ENCODE results near the gene PRDM12. TPM values are rescaled to one million over a fixed set of nuclear protein-coding genes. Genes with fewer than 3 reads are reported as not detected.

The PRDM12 gene
- total RNA-seq, 1 donor from 2014 or later = not detected

DNA sequence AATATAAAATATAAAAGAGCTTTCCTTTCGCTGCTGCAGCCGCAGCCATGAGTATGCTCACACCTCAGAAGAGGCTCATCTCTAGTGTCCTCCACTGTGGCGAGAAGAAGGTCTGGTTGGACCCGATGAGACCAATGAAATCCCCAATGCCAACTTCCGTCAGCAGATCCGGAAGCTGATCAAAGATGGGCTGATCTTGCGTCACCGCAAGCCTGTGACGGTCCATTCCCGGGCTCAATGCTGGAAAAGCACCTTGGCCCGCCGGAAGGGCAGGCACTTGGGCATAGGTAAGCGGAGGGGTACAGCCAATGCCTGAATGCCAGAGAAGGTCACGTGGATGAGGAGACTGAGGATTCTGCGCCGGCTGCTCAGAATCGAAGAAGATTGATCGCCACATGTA, 12.6 kb upstream of the PRDM12 start:
- no peaks in the 10 kb centered on the region for H3K4me1 Mint-ChIP-seq (ENCODE audit: low read depth)
- H3K36me3 Mint-ChIP-seq (ENCODE audit: insufficient read depth) = no peaks in the 10 kb centered on the region
- no peak overlapping the region for H3K4me3 Mint-ChIP-seq (ENCODE audit: low read depth)
- TF ChIP-seq, protein P1, sequence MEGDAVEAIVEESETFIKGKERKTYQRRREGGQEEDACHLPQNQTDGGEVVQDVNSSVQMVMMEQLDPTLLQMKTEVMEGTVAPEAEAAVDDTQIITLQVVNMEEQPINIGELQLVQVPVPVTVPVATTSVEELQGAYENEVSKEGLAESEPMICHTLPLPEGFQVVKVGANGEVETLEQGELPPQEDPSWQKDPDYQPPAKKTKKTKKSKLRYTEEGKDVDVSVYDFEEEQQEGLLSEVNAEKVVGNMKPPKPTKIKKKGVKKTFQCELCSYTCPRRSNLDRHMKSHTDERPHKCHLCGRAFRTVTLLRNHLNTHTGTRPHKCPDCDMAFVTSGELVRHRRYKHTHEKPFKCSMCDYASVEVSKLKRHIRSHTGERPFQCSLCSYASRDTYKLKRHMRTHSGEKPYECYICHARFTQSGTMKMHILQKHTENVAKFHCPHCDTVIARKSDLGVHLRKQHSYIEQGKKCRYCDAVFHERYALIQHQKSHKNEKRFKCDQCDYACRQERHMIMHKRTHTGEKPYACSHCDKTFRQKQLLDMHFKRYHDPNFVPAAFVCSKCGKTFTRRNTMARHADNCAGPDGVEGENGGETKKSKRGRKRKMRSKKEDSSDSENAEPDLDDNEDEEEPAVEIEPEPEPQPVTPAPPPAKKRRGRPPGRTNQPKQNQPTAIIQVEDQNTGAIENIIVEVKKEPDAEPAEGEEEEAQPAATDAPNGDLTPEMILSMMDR (IDR thresholded peaks at IDR 0.05; ENCODE audit: unreplicated experiment) = no peak
- peaks cover 51% of the 10 kb centered on the region for H3K27me3 Mint-ChIP-seq
- H3K27ac Mint-ChIP-seq = no peak overlapping the region
- no peaks in the 10 kb centered on the region for H3K9me3 Mint-ChIP-seq (ENCODE audit: low read depth)
- no peak for DNase-seq (ENCODE audit: low spot score, unreplicated experiment)

DNA sequence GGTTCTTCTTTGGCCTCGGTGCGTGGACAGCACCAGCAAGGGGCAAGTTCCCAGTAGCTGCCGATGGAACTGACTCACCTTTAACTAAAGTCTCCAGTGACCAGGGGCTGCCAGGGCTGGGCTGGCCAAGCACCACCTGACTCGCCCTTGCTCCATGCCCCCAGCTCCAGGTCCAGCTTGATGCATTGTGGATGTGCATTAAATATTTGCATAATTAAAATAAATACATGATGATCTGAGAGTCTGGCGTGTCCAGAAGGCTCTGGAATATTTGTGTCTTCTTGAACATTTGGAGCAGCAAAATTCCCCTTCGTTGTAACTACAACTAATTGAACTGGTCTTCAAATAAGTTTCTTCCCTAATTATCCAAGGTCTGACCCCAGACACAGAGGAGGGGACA, 9.5 kb upstream of the PRDM12 start:
- no peaks in the 10 kb centered on the region for H3K36me3 Mint-ChIP-seq (ENCODE audit: insufficient read depth)
- TF ChIP-seq, protein P1 (IDR thresholded peaks at IDR 0.05; ENCODE audit: unreplicated experiment) = no peak
- no peak overlapping the region for H3K4me3 Mint-ChIP-seq (ENCODE audit: low read depth)
- H3K9me3 Mint-ChIP-seq (ENCODE audit: low read depth) = no peaks in the 10 kb centered on the region
- H3K4me1 Mint-ChIP-seq (ENCODE audit: low read depth) = no peaks in the 10 kb centered on the region
- H3K27ac Mint-ChIP-seq = no peak overlapping the region
- H3K27me3 Mint-ChIP-seq = peaks cover 72% of the 10 kb centered on the region
- no peak for DNase-seq (ENCODE audit: low spot score, unreplicated experiment)

DNA sequence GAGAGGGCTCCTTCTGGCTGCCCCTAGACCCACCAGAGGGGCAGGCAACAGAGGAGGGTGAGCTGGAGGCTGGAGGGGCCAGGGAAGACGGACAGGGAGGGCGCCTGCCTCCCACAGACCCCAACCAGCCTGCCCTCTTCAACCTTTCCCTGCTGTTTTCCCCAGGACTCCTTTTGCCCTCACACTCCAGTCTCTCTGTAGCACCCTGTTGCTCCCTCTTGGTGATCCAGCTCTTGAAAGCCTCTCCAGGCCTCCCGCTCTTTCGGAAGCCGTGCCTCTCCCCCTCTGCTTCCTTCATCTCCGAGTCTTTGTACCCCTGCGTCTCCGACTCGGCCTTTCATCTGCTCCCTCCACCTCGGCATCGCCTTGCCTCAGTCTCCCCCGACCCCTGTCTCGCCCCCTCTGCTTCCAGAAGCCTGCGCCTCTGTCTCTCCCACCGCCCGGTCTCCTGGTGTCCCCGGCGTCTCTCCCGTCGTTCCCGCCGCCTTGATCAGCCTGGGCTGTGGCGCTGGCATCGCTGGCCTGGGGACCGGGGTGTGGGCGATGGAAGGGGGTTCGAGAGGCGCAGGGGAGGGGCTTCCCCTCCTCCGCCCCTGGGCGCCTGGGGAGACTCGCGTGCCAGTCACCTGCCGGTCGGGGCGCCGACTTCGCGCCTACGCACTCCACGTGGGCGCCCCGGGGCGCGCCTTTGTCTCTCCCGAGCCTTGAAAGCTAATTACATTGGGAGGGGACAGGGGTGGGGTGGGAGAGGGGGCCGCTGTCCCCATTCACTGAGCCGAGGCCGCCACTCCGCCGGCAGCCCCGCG, 5.3 kb upstream of the PRDM12 start:
- H3K4me3 Mint-ChIP-seq (ENCODE audit: low read depth) = no peak overlapping the region
- H3K36me3 Mint-ChIP-seq (ENCODE audit: insufficient read depth) = no peaks in the 10 kb centered on the region
- peaks cover 80% of the 10 kb centered on the region for H3K27me3 Mint-ChIP-seq
- no peaks in the 10 kb centered on the region for H3K9me3 Mint-ChIP-seq (ENCODE audit: low read depth)
- peaks cover 1% of the 10 kb centered on the region for H3K4me1 Mint-ChIP-seq (ENCODE audit: low read depth)
- no peak overlapping the region for H3K27ac Mint-ChIP-seq
- DNase-seq (ENCODE audit: low spot score, unreplicated experiment) = no peak
- TF ChIP-seq, protein P1 (IDR thresholded peaks at IDR 0.05; ENCODE audit: unreplicated experiment) = no peak

DNA sequence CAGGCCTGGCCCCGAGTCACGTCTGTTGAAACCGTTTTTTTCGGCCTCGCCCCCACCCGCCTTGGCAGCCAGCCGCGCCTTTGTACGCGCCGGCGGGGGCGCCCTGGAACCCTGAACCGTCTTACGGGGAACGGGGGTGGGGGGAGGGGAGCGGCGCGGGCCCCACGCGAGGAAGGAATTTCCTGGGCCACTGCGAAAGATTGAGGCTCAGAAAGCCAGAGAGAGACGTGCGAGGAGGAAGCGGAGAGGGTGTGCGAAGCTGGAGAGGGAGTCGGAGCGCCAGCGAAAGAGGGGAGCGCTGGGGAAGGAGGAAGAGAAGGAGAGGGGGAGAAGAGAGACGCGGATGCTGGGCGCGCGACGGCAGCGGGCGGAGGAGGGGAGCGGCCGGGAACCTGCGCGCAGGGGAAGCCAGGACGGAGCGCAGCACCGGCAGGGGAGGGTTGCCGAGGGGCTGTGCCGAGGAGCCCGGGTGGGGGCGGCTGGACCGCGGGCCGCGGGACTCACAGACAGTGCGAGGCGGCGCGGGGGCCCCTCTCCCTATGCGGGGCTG, 4.6 kb upstream of the PRDM12 start:
- H3K4me1 Mint-ChIP-seq (ENCODE audit: low read depth) = peaks cover 1% of the 10 kb centered on the region
- no peaks in the 10 kb centered on the region for H3K9me3 Mint-ChIP-seq (ENCODE audit: low read depth)
- H3K36me3 Mint-ChIP-seq (ENCODE audit: insufficient read depth) = no peaks in the 10 kb centered on the region
- no peak for DNase-seq (ENCODE audit: low spot score, unreplicated experiment)
- no peak overlapping the region for H3K4me3 Mint-ChIP-seq (ENCODE audit: low read depth)
- H3K27ac Mint-ChIP-seq = no peak overlapping the region
- TF ChIP-seq, protein P1 (IDR thresholded peaks at IDR 0.05; ENCODE audit: unreplicated experiment) = no peak
- peaks cover 80% of the 10 kb centered on the region for H3K27me3 Mint-ChIP-seq

DNA sequence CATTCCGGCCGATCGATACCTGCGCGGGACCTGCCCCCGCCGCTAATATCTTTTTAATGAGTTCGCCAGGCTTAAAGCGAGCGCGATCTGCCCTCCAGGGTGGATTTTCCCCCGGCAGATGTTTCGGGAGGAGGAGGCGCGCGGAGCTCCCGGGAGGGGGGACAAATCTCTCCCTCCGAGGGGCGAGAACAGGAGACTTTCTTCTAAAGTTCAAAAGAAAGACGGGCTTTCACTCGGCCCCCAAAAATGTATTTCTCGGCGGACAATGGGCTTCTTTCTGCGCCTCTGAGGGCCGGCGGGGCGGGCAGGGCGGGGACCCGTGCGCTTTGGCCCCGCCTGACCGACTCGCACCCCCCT, 4.1 kb upstream of the PRDM12 start:
- TF ChIP-seq, protein P1 (IDR thresholded peaks at IDR 0.05; ENCODE audit: unreplicated experiment) = no peak
- Mint-ChIP-seq H3K27ac (no peak overlapping the region), H3K4me3 (ENCODE audit: low read depth) (peak overlapping the region; percentile 57), H3K36me3 (ENCODE audit: insufficient read depth) (no peaks in the 10 kb centered on the region), H3K27me3 (peaks cover 79% of the 10 kb centered on the region), H3K4me1 (ENCODE audit: low read depth) (peaks cover 2% of the 10 kb centered on the region), H3K9me3 (ENCODE audit: low read depth) (no peaks in the 10 kb centered on the region)
- DNase-seq (ENCODE audit: low spot score, unreplicated experiment) = no peak
